ENCODE results near the gene TMPO.
"Not testable (repeated sequence)": the region's sequence is repeated elsewhere in the genome, so short reads cannot be mapped to it uniquely, and the experiment has no call there.

The TMPO gene

GRCh38 chr12:98511806-98512205 lies 3.6 kb upstream of the TMPO start:
- not testable (repeated sequence) for DNase-seq (ENCODE audit: low read depth)

- DNase-seq (ENCODE audit: low read depth), result no peak
These were observed 1.7 kb upstream of the TMPO start for GRCh38 chr12:98513379-98514322.

DNA sequence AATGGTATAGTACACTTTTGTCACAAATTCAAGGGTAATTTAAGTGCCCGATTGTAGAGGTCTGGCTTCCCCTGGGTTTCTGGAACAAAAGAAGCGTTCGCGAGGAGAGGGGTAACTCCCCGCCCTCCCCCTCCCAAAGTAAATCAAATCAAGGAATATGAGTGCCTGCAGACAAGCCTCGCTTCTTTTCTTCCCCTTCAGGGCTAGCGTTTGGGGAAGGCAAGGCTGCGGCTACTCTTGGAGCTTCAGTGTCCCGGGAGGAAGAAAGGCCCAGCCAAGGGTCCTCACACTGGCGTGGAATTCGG lies 456 bp upstream of the TMPO start:
- no peak for DNase-seq (ENCODE audit: low read depth)

DNA sequence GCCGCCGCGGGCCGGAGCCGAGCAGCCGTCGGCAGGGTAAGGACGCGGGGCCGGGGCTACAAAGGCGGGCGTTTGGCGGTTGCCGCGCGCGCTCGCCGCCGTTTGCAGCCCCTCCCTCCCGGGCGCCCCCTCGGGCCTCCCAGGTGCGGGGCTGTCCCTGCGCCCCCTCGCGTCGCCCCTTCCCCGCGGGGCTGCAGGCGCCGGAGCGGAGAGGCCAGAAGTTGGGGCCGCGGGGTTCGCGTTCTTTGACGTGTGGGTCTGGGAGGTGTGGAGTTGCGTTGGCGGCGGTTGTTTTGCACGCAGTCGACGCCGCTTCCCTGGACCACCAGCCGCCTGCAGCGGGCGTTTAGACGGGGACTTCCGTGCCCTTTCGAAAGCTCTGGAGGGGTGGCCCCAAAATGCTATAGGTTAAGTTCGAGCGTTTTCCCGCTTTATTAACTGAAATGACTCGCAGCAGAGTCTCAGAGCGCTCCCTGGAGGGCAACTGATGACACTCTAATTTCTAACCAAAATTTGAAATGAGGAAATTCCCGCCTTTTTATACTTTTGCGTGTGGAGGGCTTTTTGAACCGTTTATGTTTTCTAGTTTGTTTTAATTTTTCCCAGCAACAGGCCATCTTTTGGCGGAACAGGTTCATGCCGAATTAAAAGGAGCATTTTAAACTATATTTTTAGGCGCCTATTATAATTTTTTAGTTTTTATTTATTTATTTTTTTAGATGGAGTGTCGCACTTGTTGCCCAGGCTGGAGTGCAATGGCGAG lies 902 bp downstream of the TMPO start:
- DNase-seq (ENCODE audit: low read depth), result peak; percentile 73

DNA sequence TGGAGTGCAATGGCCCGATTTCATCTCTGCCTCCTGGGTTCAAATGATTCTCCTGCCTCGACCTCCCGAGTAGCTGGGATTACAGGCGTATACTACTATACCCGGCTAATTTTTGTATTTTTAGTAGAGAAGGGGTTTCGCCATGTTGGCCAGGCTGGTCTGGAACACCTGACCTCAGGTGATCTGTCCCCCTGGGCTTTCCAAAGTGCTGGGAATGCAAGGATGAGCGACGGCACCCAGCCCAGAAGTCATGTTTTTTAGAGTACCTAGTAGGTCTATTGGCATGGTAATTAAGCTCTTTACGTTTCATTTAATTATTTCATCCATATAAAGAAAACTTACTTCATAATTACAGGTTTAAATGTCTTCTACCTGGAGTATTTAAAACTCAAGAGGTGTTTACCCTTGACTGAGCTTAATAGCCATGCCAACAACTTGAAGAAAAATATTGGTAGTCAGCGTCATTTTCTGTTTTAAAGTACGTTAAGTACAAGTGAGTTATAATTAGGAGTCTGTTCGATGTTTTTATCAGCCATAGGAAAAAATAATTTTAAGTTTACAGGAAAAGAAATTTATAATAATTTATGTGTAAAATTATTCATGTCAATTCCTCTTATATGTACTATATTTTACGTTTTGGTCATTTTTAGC lies 4.0 kb downstream of the TMPO start:
- no peak for DNase-seq (ENCODE audit: low read depth)

DNA sequence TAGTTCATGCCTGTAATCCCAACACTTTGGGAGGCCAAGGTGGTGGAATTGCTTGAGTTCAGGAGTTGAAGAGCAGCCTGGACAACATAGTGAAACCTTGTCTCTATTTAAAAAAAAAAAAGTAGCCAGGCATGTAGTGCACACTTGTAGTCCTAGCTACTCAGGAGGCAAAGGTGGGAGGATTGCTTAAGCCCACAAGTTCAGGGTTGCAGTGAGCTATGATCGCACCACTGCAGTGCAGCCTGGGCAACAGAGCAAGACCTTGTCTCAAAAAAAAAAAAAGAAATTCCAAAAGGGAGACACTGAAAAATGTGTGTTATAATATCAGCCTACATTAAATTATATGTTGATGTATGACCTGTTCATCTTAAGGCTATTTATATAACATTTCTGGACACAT lies 14.7 kb downstream of the TMPO start:
- no peak for DNase-seq (ENCODE audit: low read depth)

- no peak for DNase-seq (ENCODE audit: low read depth)
These were observed 17.4 kb downstream of the TMPO start for GRCh38 chr12:98532687-98533304.

DNA sequence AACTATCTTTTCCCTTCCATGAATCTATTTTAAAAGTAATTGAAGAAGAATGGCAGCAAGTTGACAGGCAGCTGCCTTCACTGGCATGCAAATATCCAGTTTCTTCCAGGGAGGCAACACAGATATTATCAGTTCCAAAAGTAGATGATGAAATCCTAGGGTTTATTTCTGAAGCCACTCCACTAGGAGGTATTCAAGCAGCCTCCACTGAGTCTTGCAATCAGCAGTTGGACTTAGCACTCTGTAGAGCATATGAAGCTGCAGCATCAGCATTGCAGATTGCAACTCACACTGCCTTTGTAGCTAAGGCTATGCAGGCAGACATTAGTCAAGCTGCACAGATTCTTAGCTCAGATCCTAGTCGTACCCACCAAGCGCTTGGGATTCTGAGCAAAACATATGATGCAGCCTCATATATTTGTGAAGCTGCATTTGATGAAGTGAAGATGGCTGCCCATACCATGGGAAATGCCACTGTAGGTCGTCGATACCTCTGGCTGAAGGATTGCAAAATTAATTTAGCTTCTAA lies 18.4 kb downstream of the TMPO start:
- no peak for DNase-seq (ENCODE audit: low read depth)

GRCh38 chr12:98538031-98538430 lies 22.6 kb downstream of the TMPO start:
- no peak for DNase-seq (ENCODE audit: low read depth)

DNA sequence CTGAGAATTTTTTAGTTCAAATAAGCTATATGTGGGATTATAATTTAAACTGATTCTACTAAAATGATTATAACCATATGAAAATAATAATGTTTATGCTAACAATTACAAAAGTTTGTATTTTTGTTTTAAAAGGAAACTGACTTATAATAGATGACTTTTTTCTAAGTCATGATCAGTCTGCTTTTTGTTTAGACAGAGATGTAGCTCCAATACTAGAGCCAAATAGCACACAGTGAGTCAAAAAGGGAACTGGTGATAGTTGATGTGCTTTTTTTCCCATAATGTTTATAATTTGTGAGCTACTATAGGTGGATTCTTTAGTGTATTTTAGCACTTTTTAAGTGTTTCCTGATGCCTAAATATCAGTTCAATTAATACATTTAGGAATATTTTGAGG lies 28.3 kb downstream of the TMPO start:
- DNase-seq (ENCODE audit: low read depth), result no peak

- no peak for DNase-seq (ENCODE audit: low read depth)
These were observed 29.4 kb downstream of the TMPO start for GRCh38 chr12:98544751-98545150.

DNA sequence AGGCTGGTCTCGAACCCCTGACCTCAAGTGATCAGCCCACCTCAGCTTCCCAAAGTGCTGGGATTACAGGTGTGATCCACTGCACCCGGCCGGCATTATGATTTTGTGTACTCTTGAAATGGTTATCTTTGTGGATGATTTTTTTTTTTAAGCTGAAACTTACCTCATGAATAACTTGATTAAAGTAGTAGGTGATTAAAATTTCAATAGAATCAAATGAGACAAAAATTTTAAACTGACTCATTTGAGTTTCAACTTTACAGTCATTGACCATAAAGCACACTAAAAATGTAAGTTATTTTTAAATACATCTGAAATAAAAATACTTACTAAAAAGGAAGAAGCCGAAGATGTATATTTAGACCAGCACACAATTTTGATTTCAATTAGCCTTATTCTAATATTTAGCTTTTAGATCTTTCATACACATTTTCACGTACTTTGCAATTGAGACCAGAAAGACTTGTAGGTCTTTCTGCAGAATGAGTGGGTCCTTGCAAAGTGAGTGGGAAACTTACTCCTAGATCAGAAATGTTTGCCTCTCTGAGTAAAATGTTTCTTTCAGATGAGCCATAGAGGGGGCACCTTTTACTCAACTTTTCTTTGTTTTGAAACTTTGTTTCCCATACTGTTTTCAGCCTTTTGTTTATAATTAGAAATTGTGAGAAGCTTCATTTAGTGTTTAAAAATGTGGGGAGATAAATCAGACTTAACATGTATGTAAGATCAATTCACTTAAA lies 34.2 kb downstream of the TMPO start:
- DNase-seq (ENCODE audit: low read depth), result no peak

GRCh38 chr12:98551787-98552186 lies 36.4 kb downstream of the TMPO start:
- no peak for DNase-seq (ENCODE audit: low read depth)

- DNase-seq (ENCODE audit: low read depth), result not testable (repeated sequence)
These were observed 42.7 kb downstream of the TMPO start for GRCh38 chr12:98558097-98558496.

GRCh38 chr12:98559666-98560065 lies 44.3 kb downstream of the TMPO start:
- DNase-seq (ENCODE audit: low read depth), result no peak

DNA sequence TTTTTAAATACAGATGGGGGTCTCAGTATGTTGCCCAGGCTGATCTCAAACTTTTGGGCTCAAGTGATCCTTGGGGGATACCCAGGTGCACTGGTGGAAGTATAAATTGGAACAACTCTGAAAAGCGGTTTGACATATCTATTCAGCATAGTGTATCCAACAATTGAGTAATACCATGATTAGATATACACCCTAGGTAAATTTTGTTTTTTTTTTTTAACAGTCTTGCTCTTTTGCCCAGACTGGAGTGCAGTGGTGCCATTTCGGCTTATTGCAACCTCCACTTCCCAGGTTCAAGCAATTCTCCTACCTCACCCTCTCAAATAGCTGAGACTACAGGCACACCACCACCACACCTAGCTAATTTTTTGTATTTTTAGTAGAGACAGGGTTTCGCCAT lies 46.5 kb downstream of the TMPO start:
- DNase-seq (ENCODE audit: low read depth), result no peak

DNA sequence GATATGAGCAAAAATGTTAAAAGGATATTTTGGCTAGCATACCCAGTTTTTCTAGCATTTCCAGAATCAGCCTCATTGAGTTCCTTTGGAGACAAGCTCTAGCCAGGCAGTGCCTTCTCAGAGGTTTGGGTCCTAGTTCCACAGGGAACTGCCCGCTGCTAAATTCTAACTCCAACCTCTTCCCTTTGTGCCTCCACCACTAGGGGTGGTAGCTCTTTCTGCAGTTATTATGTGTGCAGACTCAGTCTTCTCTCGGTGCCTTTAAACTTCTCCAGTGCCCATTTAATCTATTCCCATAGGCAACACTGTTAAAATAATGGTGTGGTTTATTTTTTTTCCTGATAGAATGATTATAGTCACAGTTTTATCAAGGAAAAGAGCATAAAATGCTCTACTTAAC lies 56.6 kb downstream of the TMPO start:
- DNase-seq (ENCODE audit: low read depth), result no peak

- no peak for DNase-seq (ENCODE audit: low read depth)
These were observed 58.7 kb downstream of the TMPO start for GRCh38 chr12:98574110-98574509.

- no peak for DNase-seq (ENCODE audit: low read depth)
These were observed 59.6 kb downstream of the TMPO start for GRCh38 chr12:98575013-98575412.

DNA sequence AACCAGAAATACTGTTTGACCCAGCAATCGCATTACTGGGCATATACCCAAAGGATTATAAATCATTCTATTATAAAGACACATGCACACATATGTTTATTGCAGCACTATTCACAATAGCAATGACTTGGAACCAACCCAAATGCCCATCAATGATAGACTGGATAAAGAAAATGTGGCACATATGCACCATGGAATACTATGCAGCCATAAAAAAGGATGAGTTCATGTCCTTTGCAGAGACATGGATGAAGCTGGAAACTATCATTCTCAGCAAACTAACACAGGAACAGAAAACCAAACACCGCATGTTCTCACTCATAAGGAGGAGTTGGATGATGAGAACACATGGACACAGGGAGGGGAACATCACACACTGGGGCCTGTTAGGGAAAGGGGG lies 61.4 kb downstream of the TMPO start:
- DNase-seq (ENCODE audit: low read depth), result not testable (repeated sequence)

DNA sequence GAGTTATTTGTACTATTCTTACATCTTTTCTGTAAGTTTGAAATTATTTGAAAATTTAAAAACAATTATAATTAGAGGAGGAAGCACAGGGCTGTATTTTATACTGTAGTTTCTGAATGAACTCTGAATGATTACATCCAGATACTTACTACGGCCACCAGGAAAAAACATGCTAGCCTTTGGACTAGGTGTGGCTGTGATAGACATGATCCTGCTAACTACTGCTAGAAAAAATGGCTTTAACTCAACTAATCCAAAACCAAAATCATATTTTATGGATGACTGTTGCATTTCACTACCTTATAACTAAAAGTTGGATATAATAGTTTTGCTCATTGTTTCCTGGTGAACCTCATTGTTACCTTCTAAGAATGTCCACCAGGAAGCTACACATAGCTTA lies 63.0 kb downstream of the TMPO start:
- no peak for DNase-seq (ENCODE audit: low read depth)

- no peak for DNase-seq (ENCODE audit: low read depth)
These were observed 63.4 kb downstream of the TMPO start for GRCh38 chr12:98578821-98579220.

All from activated gamma-delta T cell treated with anti-CD3 and anti-CD28 coated beads, Interleukin-2, amount 50 U/mL, for 16 hours (primary cell).